ENCODE data around the gene CD160. TPM values are rescaled to one million over a fixed set of nuclear protein-coding genes. Genes with fewer than 3 reads are reported as not detected.
A peak's percentile ranks its signal among the peaks of the same experiment; 100 is the strongest.
"Not testable (repeated sequence)": the region's sequence is repeated elsewhere in the genome, so short reads cannot be mapped to it uniquely, and the experiment has no call there.

Gene CD160
- total RNA-seq (1 to 10 TPM in 1 of 2 donors, under 1 TPM in 1; 0.42 to 2.0 TPM), polyA plus RNA-seq (ENCODE audit: insufficient read length in 6 of 6) (1 to 10 TPM; 2.2 to 3.2 (median 2.7) TPM)
- long read RNA-seq, donor 1, partial matches to known transcripts, result 0 of 16 reads
- long read RNA-seq, donor 1, other reads (novel, unspliced or antisense), result 14 of 16 reads
- long read RNA-seq, donor 2, result 0 reads
- long read RNA-seq, donor 3, result 0 reads
- long read RNA-seq, donor 4, partial matches to known transcripts, result 0 of 1 reads
- long read RNA-seq, donor 4, other reads (novel, unspliced or antisense), result 1 of 1 reads
- long read RNA-seq, donor 5, result 0 reads
- long read RNA-seq, donor 6, result 0 reads
- long read RNA-seq, donor 7, result 0 reads
- long read RNA-seq, donor 8, partial matches to known transcripts, result 52 of 57 reads
- long read RNA-seq, donor 8, other reads (novel, unspliced or antisense), result 5 of 57 reads
- long read RNA-seq, donor 9, result 0 reads
- long read RNA-seq, donor 10, result 0 reads
- long read RNA-seq, donor 11, result 0 reads
- long read RNA-seq, donor 12, partial matches to known transcripts, result 0 of 5 reads
- long read RNA-seq, donor 12, other reads (novel, unspliced or antisense), result 5 of 5 reads

GRCh38 chr1:145719230-145720079 lies at the start of gene CD160:
Gene CD160, plus strand, starts transcription at chr1:145719499. Its CDS starts 8,829 bp downstream, at chr1:145728328.
- intact Hi-C loops (cut with DNase I), result no loop called here
- no peak within 1 kb of the TSS for H3K27ac ChIP-seq
- H3K4me3 ChIP-seq, result no peak within 1 kb of the TSS
- H3K36me3 ChIP-seq, result no peaks in the 10 kb centered on the region
- DNase-seq (no peak), ATAC-seq (no peak)
- no peaks in the 10 kb centered on the region for H3K9me3 ChIP-seq
- peaks cover 3 to 12% of the 10 kb centered on the region in 2 donors for H3K4me1 ChIP-seq
- H3K27me3 ChIP-seq, result peaks cover 0 to 31% of the 10 kb centered on the region in 2 donors
- no peak for TF ChIP-seq CTCF (IDR thresholded peaks at IDR 0.05)

- DNase-seq; H3K27ac ChIP-seq; H3K27me3 ChIP-seq; intact Hi-C loops (cut with DNase I); H3K4me3 ChIP-seq; H3K36me3 ChIP-seq; ATAC-seq; H3K4me1 ChIP-seq; H3K9me3 ChIP-seq: not testable (repeated sequence)
Measured at GRCh38 chr1:145670995-145671745, 48.1 kb upstream of the CD160 start.

GRCh38 chr1:145673217-145673616 lies 46.1 kb upstream of the CD160 start:
- H3K27ac ChIP-seq; H3K36me3 ChIP-seq; H3K9me3 ChIP-seq; DNase-seq; H3K27me3 ChIP-seq; ATAC-seq; intact Hi-C loops (cut with DNase I); H3K4me3 ChIP-seq; H3K4me1 ChIP-seq: not testable (repeated sequence)

GRCh38 chr1:145684858-145685257 lies 34.4 kb upstream of the CD160 start:
- H3K9me3 ChIP-seq; H3K27ac ChIP-seq; H3K36me3 ChIP-seq; H3K4me3 ChIP-seq; H3K27me3 ChIP-seq; intact Hi-C loops (cut with DNase I); ATAC-seq; H3K4me1 ChIP-seq; DNase-seq: not testable (repeated sequence)

- H3K27me3 ChIP-seq; H3K36me3 ChIP-seq; intact Hi-C loops (cut with DNase I); DNase-seq; H3K27ac ChIP-seq; H3K4me3 ChIP-seq; H3K9me3 ChIP-seq: not testable (repeated sequence)
- H3K4me1 ChIP-seq, result peaks cover 0 to 15% of the 10 kb centered on the region in 2 donors
- peak; percentile 64 for ATAC-seq
Measured at GRCh38 chr1:145686078-145686477, 33.2 kb upstream of the CD160 start.

- TF ChIP-seq CTCF (IDR thresholded peaks at IDR 0.05), result no peak
- intact Hi-C loops (cut with DNase I), result no loop called here
Measured at GRCh38 chr1:145688328-145688727, 31.0 kb upstream of the CD160 start.

More at GRCh38 chr1:145688328-145688727, 31.0 kb upstream of the CD160 start:
- peaks cover 0 to 15% of the 10 kb centered on the region in 2 donors for H3K4me1 ChIP-seq
- H3K27ac ChIP-seq, result no peak overlapping the region
- H3K27me3 ChIP-seq, result no peaks in the 10 kb centered on the region
- no peaks in the 10 kb centered on the region for H3K36me3 ChIP-seq
- H3K9me3 ChIP-seq, result no peaks in the 10 kb centered on the region
- H3K4me3 ChIP-seq, result no peak overlapping the region
- ATAC-seq, result no peak
- no peak for DNase-seq

Data from left lung (tissue), 14 donors.